Loucy (cell line): ENCODE measurements around the gene EXOG.

Experiments used
- CTCF ChIP-seq: fragments of 200-600 bp; sonication (generic); conservative IDR thresholded peaks from 2 replicates; pipeline ENCODE4 v1.5.1; 2014; ENCODE audit warnings: mild to moderate bottlenecking, antibody characterized with exemption, low read length
- EZH2phosphoT487 ChIP-seq: fragments of 200-600 bp; IDR thresholded peaks from 2 replicates; pipeline ENCODE4 v1.6.1; 2018; ENCODE audit warnings: antibody characterized with exemption, mild to moderate bottlenecking, moderate library complexity, borderline replicate concordance

GRCh38 chr3:38497031-38497430 is 891 bp downstream of the EXOG start:
- TF ChIP-seq CTCF (no peak), EZH2phosphoT487 (no peak)
